ENCODE results near the gene ART4.
A peak's percentile ranks its signal among the peaks of the same experiment; 100 is the strongest.

DNA sequence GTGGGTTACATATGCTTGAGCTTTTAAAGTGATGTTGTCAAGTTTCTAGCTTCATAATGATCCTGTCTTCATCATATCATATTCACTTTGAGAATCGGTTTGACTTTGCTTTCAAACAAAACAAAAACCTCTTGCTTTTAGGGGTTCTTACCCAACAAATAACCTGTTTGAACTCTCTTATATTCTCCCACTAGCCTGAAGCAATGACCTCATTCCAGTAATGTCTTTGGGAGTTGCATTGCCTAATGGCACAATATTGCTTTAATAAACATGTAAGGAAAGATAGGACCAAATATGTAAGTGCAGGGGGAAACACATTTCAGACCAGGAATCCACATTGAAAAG, 67.7 kb downstream of the ART4 start:
- TF ChIP-seq, protein P1, sequence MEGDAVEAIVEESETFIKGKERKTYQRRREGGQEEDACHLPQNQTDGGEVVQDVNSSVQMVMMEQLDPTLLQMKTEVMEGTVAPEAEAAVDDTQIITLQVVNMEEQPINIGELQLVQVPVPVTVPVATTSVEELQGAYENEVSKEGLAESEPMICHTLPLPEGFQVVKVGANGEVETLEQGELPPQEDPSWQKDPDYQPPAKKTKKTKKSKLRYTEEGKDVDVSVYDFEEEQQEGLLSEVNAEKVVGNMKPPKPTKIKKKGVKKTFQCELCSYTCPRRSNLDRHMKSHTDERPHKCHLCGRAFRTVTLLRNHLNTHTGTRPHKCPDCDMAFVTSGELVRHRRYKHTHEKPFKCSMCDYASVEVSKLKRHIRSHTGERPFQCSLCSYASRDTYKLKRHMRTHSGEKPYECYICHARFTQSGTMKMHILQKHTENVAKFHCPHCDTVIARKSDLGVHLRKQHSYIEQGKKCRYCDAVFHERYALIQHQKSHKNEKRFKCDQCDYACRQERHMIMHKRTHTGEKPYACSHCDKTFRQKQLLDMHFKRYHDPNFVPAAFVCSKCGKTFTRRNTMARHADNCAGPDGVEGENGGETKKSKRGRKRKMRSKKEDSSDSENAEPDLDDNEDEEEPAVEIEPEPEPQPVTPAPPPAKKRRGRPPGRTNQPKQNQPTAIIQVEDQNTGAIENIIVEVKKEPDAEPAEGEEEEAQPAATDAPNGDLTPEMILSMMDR (IDR thresholded peaks at IDR 0.05): no peak
- TF ChIP-seq EP300 (IDR thresholded peaks at IDR 0.05) (no peak), POLR2A (IDR thresholded peaks at IDR 0.05) (no peak), POLR2AphosphoS5 (IDR thresholded peaks at IDR 0.05) (peak; percentile 5)
